HepG2 (cell line): ENCODE results near the gene ATAD3C. TPM values are rescaled to one million over a fixed set of nuclear protein-coding genes. Genes with fewer than 3 reads are reported as not detected.

ENCODE experiments used
- CHCHD3 ChIP-seq: sonication (generic); formaldehyde crosslinking; IDR thresholded peaks from 2 replicates; pipeline ENCODE4 v1.8.0; 2022; ENCODE audit warnings: mild to moderate bottlenecking, missing genetic modification reagents, moderate library complexity
- CREB1 ChIP-seq, 2 experiments: fragments of 450-650 bp in 1 of 2; IDR thresholded peaks; 2 replicates each; pipeline ENCODE4 v1.6.1; 2016 to 2017; ENCODE audit warnings: control low read depth in 1 of 2, mild to moderate bottlenecking in 1 of 2, missing compliant biosample characterization in 1 of 2, missing genetic modification characterization in 1 of 2
- HMG20B ChIP-seq: conservative IDR thresholded peaks from 2 replicates; pipeline ENCODE4 v1.6.1; 2016; ENCODE audit warnings: missing genetic modification reagents, missing compliant biosample characterization
- IKZF4 ChIP-seq: sonication (generic); formaldehyde crosslinking; IDR thresholded peaks from 2 replicates; pipeline ENCODE4 v1.5.1; 2020; ENCODE audit warnings: borderline replicate concordance, mild to moderate bottlenecking, low read depth, missing genetic modification reagents; ENCODE audit errors: not compliant biosample characterization
- MXD4 ChIP-seq: IDR thresholded peaks from 2 replicates; pipeline ENCODE4 v1.6.1; 2016; ENCODE audit warnings: mild to moderate bottlenecking, missing biosample characterization, missing genetic modification reagents
- RAD21 ChIP-seq: fragments of 450-650 bp; formaldehyde crosslinking; IDR thresholded peaks from 2 replicates; pipeline ENCODE4 v1.5.0; 2020; ENCODE audit warnings: mild to moderate bottlenecking
- RNF2 ChIP-seq: fragments of 450-650 bp; conservative IDR thresholded peaks from 2 replicates; pipeline ENCODE4 v1.6.1; 2016; ENCODE audit warnings: low read depth
- STAG1 ChIP-seq: sonication (generic); formaldehyde crosslinking; IDR thresholded peaks from 2 replicates; pipeline ENCODE4 v1.4.0; 2020; ENCODE audit warnings: missing genetic modification reagents
- YEATS4 ChIP-seq: sonication (generic); formaldehyde crosslinking; IDR thresholded peaks from 2 replicates; pipeline ENCODE4 v1.4.0; 2020; ENCODE audit warnings: missing genetic modification reagents, borderline replicate concordance
- ZFP82 ChIP-seq: sonication (generic); formaldehyde crosslinking; IDR thresholded peaks from 2 replicates; pipeline ENCODE4 v1.5.1; 2020; ENCODE audit warnings: mild to moderate bottlenecking, missing genetic modification reagents, borderline replicate concordance
- ZNF329 ChIP-seq: sonication (generic); formaldehyde crosslinking; IDR thresholded peaks from 2 replicates; pipeline ENCODE4 v1.9.0; 2021; ENCODE audit warnings: low read depth, mild to moderate bottlenecking, missing genetic modification reagents
- ZNF34 ChIP-seq: sonication (generic); formaldehyde crosslinking; IDR thresholded peaks from 2 replicates; pipeline ENCODE4 v1.4.0; 2020; ENCODE audit warnings: mild to moderate bottlenecking, missing genetic modification reagents, borderline replicate concordance
- ZNF644 ChIP-seq: IDR thresholded peaks from 2 replicates; pipeline ENCODE4 v1.6.1; 2016; ENCODE audit warnings: low read depth
- polyA plus RNA-seq, 8 experiments: library from polyadenylated mRNA; depleted of rRNA in 3 of 8; stranded (reverse) in 7 of 8; unstranded in 1 of 8; fragments of >200 nt; fragmentation: Illumina TruSeq in 4 of 8; extraction: Trizol in 4 of 8; gene quantifications; 2 replicates each; pipeline versions ENCODE4 v1.2.1 to v1.2.3, GENCODE V29; 2011 to 2016; ENCODE audit warnings: low read depth in 4 of 8, missing spikeins in 1 of 8, mixed read lengths in 1 of 8; ENCODE audit not compliant: insufficient read depth in 1 of 8
- total RNA-seq, 5 experiments: library from RNA; depleted of rRNA; stranded (reverse); fragments of >200 nt; fragmentation: Illumina TruSeq; extraction: Trizol; gene quantifications; 2 replicates each; pipeline ENCODE4 v1.2.3, GENCODE V29; 2016; ENCODE audit warnings: low read depth in 1 of 5
- TF ChIP-seq, protein P1 (sequence below): sonication (generic); formaldehyde crosslinking; conservative IDR thresholded peaks from 2 replicates; pipeline ENCODE4 v1.5.0; 2020; ENCODE audit warnings: missing genetic modification reagents
- TF ChIP-seq, protein P2 (sequence below): IDR thresholded peaks from 2 replicates; pipeline ENCODE4 v1.6.1; 2016
- TF ChIP-seq, protein P3 (sequence below): sonication (generic); formaldehyde crosslinking; IDR thresholded peaks from 2 replicates; pipeline ENCODE4 v1.4.0; 2020; ENCODE audit warnings: missing genetic modification reagents
- TF ChIP-seq, protein P4 (sequence below): sonication (generic); formaldehyde crosslinking; IDR thresholded peaks from 2 replicates; pipeline ENCODE4 v1.5.1; 2020; ENCODE audit warnings: mild to moderate bottlenecking, missing genetic modification reagents, borderline replicate concordance

The ATAD3C gene
- total and polyA plus RNA-seq, 2 of the 13 experiments (the other 11 are each of a cell fraction or from before 2014, with no cell fraction given): 2.4 to 3.2 TPM

DNA sequence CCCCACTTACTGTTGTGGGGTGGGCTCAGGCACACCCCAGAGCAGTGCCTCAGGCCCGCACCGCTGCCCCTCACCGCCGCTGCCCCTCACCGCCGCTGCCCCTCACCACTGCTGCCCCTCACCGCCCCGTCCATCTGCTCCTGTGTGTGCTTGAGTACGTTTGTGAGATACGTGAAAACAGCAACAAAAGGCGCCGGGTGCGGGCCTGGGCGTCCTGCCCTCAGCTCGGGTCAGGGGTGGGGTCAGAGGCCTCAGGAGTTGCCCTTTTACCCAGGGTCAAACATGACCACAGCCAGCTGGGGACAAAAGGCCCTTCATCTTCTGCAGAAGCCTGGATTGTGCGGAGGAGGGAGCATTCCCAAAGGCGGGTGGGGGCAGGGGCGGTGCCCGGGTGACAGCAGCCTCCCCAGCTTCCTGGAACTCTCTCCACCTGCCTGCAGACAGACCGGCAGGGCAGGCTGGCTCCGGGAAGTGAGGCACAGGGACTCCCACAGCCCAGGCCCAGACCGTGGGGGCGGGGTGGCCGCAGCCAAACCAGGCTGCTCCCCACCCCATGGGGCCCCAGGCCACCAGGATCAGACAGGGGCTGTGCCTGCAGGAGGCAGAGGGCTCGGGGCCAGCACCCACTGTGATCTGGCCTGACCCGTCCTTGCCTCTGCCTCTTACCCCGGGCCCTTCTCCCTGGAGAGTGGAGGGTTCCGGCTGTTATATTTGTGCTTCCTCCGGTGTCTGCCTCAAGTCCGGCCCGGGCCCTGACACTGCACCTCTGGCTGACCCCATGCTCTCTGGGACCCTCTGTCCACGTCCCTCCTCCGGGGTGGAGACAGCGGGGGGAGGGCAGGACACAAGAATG lies 16.3 kb upstream of the ATAD3C start (continued):
- TF ChIP-seq, protein P1, sequence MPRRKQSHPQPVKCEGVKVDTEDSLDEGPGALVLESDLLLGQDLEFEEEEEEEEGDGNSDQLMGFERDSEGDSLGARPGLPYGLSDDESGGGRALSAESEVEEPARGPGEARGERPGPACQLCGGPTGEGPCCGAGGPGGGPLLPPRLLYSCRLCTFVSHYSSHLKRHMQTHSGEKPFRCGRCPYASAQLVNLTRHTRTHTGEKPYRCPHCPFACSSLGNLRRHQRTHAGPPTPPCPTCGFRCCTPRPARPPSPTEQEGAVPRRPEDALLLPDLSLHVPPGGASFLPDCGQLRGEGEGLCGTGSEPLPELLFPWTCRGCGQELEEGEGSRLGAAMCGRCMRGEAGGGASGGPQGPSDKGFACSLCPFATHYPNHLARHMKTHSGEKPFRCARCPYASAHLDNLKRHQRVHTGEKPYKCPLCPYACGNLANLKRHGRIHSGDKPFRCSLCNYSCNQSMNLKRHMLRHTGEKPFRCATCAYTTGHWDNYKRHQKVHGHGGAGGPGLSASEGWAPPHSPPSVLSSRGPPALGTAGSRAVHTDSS (CRISPR knock-in tag): no peak
- peak; percentile 14; the same call in 1 of the 2 replicates for TF ChIP-seq ZNF644 (CRISPR knock-in tag)
- peak; percentile 2; the same call in 1 of the 2 replicates for TF ChIP-seq CREB1 (IDR thresholded peaks at IDR 0.05)
- TF ChIP-seq CREB1 (CRISPR knock-in tag; IDR thresholded peaks at IDR 0.05): no peak
- TF ChIP-seq, protein P2, sequence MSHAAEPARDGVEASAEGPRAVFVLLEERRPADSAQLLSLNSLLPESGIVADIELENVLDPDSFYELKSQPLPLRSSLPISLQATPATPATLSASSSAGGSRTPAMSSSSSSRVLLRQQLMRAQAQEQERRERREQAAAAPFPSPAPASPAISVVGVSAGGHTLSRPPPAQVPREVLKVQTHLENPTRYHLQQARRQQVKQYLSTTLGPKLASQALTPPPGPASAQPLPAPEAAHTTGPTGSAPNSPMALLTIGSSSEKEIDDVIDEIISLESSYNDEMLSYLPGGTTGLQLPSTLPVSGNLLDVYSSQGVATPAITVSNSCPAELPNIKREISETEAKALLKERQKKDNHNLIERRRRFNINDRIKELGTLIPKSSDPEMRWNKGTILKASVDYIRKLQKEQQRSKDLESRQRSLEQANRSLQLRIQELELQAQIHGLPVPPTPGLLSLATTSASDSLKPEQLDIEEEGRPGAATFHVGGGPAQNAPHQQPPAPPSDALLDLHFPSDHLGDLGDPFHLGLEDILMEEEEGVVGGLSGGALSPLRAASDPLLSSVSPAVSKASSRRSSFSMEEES (CRISPR knock-in tag): peak; percentile 82
- TF ChIP-seq ZNF329: no peak
- no peak; the same call in 1 of the 2 replicates for TF ChIP-seq STAG1 (CRISPR knock-in tag)
- TF ChIP-seq MXD4 (CRISPR knock-in tag): peak; percentile 87
- TF ChIP-seq, protein P3, sequence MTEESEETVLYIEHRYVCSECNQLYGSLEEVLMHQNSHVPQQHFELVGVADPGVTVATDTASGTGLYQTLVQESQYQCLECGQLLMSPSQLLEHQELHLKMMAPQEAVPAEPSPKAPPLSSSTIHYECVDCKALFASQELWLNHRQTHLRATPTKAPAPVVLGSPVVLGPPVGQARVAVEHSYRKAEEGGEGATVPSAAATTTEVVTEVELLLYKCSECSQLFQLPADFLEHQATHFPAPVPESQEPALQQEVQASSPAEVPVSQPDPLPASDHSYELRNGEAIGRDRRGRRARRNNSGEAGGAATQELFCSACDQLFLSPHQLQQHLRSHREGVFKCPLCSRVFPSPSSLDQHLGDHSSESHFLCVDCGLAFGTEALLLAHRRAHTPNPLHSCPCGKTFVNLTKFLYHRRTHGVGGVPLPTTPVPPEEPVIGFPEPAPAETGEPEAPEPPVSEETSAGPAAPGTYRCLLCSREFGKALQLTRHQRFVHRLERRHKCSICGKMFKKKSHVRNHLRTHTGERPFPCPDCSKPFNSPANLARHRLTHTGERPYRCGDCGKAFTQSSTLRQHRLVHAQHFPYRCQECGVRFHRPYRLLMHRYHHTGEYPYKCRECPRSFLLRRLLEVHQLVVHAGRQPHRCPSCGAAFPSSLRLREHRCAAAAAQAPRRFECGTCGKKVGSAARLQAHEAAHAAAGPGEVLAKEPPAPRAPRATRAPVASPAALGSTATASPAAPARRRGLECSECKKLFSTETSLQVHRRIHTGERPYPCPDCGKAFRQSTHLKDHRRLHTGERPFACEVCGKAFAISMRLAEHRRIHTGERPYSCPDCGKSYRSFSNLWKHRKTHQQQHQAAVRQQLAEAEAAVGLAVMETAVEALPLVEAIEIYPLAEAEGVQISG: peak; percentile 78
- no peak for TF ChIP-seq ZFP82
- peak; percentile 22 for TF ChIP-seq IKZF4 (CRISPR knock-in tag)
- TF ChIP-seq, protein P4, sequence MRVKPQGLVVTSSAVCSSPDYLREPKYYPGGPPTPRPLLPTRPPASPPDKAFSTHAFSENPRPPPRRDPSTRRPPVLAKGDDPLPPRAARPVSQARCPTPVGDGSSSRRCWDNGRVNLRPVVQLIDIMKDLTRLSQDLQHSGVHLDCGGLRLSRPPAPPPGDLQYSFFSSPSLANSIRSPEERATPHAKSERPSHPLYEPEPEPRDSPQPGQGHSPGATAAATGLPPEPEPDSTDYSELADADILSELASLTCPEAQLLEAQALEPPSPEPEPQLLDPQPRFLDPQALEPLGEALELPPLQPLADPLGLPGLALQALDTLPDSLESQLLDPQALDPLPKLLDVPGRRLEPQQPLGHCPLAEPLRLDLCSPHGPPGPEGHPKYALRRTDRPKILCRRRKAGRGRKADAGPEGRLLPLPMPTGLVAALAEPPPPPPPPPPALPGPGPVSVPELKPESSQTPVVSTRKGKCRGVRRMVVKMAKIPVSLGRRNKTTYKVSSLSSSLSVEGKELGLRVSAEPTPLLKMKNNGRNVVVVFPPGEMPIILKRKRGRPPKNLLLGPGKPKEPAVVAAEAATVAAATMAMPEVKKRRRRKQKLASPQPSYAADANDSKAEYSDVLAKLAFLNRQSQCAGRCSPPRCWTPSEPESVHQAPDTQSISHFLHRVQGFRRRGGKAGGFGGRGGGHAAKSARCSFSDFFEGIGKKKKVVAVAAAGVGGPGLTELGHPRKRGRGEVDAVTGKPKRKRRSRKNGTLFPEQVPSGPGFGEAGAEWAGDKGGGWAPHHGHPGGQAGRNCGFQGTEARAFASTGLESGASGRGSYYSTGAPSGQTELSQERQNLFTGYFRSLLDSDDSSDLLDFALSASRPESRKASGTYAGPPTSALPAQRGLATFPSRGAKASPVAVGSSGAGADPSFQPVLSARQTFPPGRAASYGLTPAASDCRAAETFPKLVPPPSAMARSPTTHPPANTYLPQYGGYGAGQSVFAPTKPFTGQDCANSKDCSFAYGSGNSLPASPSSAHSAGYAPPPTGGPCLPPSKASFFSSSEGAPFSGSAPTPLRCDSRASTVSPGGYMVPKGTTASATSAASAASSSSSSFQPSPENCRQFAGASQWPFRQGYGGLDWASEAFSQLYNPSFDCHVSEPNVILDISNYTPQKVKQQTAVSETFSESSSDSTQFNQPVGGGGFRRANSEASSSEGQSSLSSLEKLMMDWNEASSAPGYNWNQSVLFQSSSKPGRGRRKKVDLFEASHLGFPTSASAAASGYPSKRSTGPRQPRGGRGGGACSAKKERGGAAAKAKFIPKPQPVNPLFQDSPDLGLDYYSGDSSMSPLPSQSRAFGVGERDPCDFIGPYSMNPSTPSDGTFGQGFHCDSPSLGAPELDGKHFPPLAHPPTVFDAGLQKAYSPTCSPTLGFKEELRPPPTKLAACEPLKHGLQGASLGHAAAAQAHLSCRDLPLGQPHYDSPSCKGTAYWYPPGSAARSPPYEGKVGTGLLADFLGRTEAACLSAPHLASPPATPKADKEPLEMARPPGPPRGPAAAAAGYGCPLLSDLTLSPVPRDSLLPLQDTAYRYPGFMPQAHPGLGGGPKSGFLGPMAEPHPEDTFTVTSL (CRISPR knock-in tag): no peak
- TF ChIP-seq RNF2: no peak
- TF ChIP-seq CHCHD3 (CRISPR knock-in tag): no peak
- TF ChIP-seq HMG20B (CRISPR knock-in tag): peak; percentile 84; the same call in 1 of the 2 replicates
- TF ChIP-seq RAD21 (CRISPR knock-in tag): no peak; the same call in 1 of the 2 replicates
- peak; percentile 59; the same call in 1 of the 2 replicates for TF ChIP-seq YEATS4
- peak; percentile 81; the same call in 1 of the 2 replicates for TF ChIP-seq ZNF34 (CRISPR knock-in tag)
